Naive thymus-derived CD4-positive, alpha-beta T cell (primary cell): ENCODE measurements around the gene DNASE1L2. TPM values are rescaled to one million over a fixed set of nuclear protein-coding genes. Genes with fewer than 3 reads are reported as not detected.
A peak's percentile ranks its signal among the peaks of the same experiment; 100 is the strongest.

ENCODE experiments used
- ATAC-seq: fragments of 150-1000 bp; cut with Tn5 transposase; 2 replicates; pipeline ENCODE4 v1.10.0; 2021; ENCODE audit warnings: mild to moderate bottlenecking, moderate library complexity
- CTCF ChIA-PET: fragments of 350-600 bp; sonication (Branson Sonifier 250); formaldehyde crosslinking; loops from one replicate; lab custom pipeline; 2021; ENCODE audit warnings: antibody characterized with exemption; lab: Charles Lee
- POLR2A ChIA-PET: fragments of 350-600 bp; sonication (Branson Sonifier 250); formaldehyde crosslinking; loops from one replicate; lab custom pipeline; 2021; ENCODE audit warnings: antibody characterized with exemption, inconsistent platforms; lab: Charles Lee
- DNase-seq, 9 donors: peaks; one replicate each; pipeline versions ENCODE4 v3.0.0 to v3.0.0-alpha.2; 2020 to 2022; ENCODE audit warnings: mixed read lengths in 1 of 9
- H3K27ac ChIP-seq: one replicate; pipeline ENCODE4 v1.7.0; 2013; ENCODE audit warnings: mild to moderate bottlenecking, low read depth, low read length, moderate library complexity
- H3K27me3 ChIP-seq, 2 donors: one replicate each; pipeline ENCODE4 v1.7.0; 2013; ENCODE audit warnings: low read length in 2 of 2, mild to moderate bottlenecking in 2 of 2, moderate library complexity in 2 of 2; ENCODE audit not compliant: control insufficient read depth in 2 of 2, insufficient read depth in 2 of 2
- H3K36me3 ChIP-seq, 3 experiments: 1 replicate in 2 of 3; 2 replicates in 1 of 3; pipeline ENCODE4 v1.7.0; 2013; ENCODE audit warnings: low read length in 3 of 3, mild to moderate bottlenecking in 3 of 3, moderate library complexity in 1 of 3; ENCODE audit not compliant: insufficient read depth in 3 of 3, control insufficient read depth in 2 of 3
- H3K4me1 ChIP-seq, 2 donors: one replicate each; pipeline ENCODE4 v1.7.0; 2013; ENCODE audit warnings: low read length in 2 of 2, mild to moderate bottlenecking in 2 of 2, moderate library complexity in 1 of 2; ENCODE audit not compliant: control insufficient read depth in 2 of 2, insufficient read depth in 2 of 2
- H3K4me3 ChIP-seq: 2 replicates; pipeline ENCODE4 v1.7.0; 2013; ENCODE audit warnings: mild to moderate bottlenecking, low read length
- H3K9me3 ChIP-seq, 3 experiments: 1 replicate in 2 of 3; 2 replicates in 1 of 3; pipeline ENCODE4 v1.7.0; 2013; ENCODE audit warnings: low read length in 3 of 3; ENCODE audit not compliant: control insufficient read depth in 2 of 3
- H3K27ac Mint-ChIP-seq, 9 donors: one replicate each; pipeline ENCODE4 v1.8.0; 2020 to 2022; ENCODE audit warnings: mixed read lengths in 9 of 9, mild to moderate bottlenecking in 8 of 9, moderate library complexity in 5 of 9, inconsistent platforms in 2 of 9
- H3K27me3 Mint-ChIP-seq, 5 donors: one replicate each; pipeline ENCODE4 v1.8.0; 2021 to 2022; ENCODE audit warnings: mixed read lengths in 5 of 5, mild to moderate bottlenecking in 1 of 5
- H3K36me3 Mint-ChIP-seq, 5 donors: one replicate each; pipeline ENCODE4 v1.8.0; 2020 to 2022; ENCODE audit warnings: mixed read lengths in 5 of 5, mild to moderate bottlenecking in 3 of 5, inconsistent platforms in 1 of 5
- H3K4me1 Mint-ChIP-seq, 7 donors: one replicate each; pipeline ENCODE4 v1.8.0; 2020 to 2022; ENCODE audit warnings: mixed read lengths in 7 of 7, mild to moderate bottlenecking in 3 of 7, inconsistent platforms in 1 of 7
- H3K4me3 Mint-ChIP-seq, 10 donors: one replicate each; pipeline ENCODE4 v1.8.0; 2020 to 2022; ENCODE audit warnings: mild to moderate bottlenecking in 10 of 10, mixed read lengths in 10 of 10, moderate library complexity in 6 of 10, inconsistent platforms in 2 of 10
- H3K9me3 Mint-ChIP-seq, 11 donors: one replicate each; pipeline ENCODE4 v1.8.0; 2020 to 2022; ENCODE audit warnings: mixed read lengths in 11 of 11, mild to moderate bottlenecking in 4 of 11, inconsistent platforms in 1 of 11, moderate library complexity in 1 of 11
- intact Hi-C, 2 donors: fragments of 100-400 bp; cut with micrococcal nuclease; formaldehyde crosslinking; loops; one replicate each; pipeline ENCODE4 v1.15.1; 2023
- polyA plus RNA-seq, 2 donors: library from polyadenylated mRNA; unstranded; fragments of 300-500 nt; fragmentation: Illumina TruSeq; gene quantifications; one replicate each; pipeline ENCODE4 v1.2.3, GENCODE V29; 2021
- total RNA-seq, 6 experiments: library from RNA in 5 of 6; stranded (reverse) in 5 of 6; gene quantifications; 1 replicate in 5 of 6; 2 replicates in 1 of 6; pipeline ENCODE4 v1.2.3 and lab custom pipeline; 2021 to 2026

Gene DNASE1L2
- total and polyA plus RNA-seq, 7 experiments from 2014 or later: 0.34 to 3.8 (median 2.2) TPM; not detected in 2

DNA sequence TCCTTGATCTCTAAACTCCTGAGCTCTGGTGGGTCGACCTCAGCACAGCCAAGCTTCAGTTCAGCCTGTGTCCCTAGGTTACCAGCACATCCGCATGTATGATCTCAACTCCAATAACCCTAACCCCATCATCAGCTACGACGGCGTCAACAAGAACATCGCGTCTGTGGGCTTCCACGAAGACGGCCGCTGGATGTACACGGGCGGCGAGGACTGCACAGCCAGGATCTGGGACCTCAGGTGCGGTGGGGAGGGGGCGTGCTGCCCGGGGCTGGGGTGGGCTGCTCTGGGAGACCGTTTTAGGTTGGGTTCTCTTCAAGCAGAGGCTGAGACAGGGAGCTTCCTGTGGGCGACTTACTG lies 29.8 kb upstream of the DNASE1L2 start:
- H3K4me1 Mint-ChIP-seq: peaks cover 7 to 29% (median 21%) of the 10 kb centered on the region in 7 donors
- peaks cover 0 to 6% (median 0%) of the 10 kb centered on the region in 5 donors for H3K27me3 Mint-ChIP-seq
- H3K4me1 ChIP-seq: peaks cover 11 to 13% of the 10 kb centered on the region in 2 donors
- intact Hi-C loops: loop anchor here (5.0 to 10.0 kb wide), 2 partner anchors 49 to 58 kb away; partner anchors contain the start of genes RNPS1 (in 1 of the 2) and TRAF7 (in 1 of the 2)
- peak overlapping the region; percentile 64 to 91 (median 81) for H3K4me3 Mint-ChIP-seq
- DNase-seq (no peak), ATAC-seq (no peak)
- H3K4me3 ChIP-seq: peak overlapping the region; percentile 93
- peaks cover 0 to 3% (median 0%) of the 10 kb centered on the region in 11 donors for H3K9me3 Mint-ChIP-seq
- CTCF ChIA-PET: interaction anchor here (0.6 to 1.2 kb wide), 2 partner anchors 12 to 468 kb away, joined by 3 to 4 read pairs; no protein-coding TSS in a partner anchor
- peaks cover 0 to 37% (median 9%) of the 10 kb centered on the region in 3 experiments for H3K36me3 ChIP-seq
- H3K27ac Mint-ChIP-seq: peak overlapping the region in 8 of 9 donors; percentile 41 to 90 (median 80)
- no peaks in the 10 kb centered on the region for H3K9me3 ChIP-seq
- H3K36me3 Mint-ChIP-seq: peaks cover 0 to 11% (median 6%) of the 10 kb centered on the region in 5 donors
- POLR2A ChIA-PET: interaction anchor here (0.7 to 3.7 kb wide), 8 partner anchors 9 to 241 kb away, joined by 3 to 50 read pairs (median 6); partner anchors contain the start of genes E4F1, ECI1, PGP and RPS2
- H3K27ac ChIP-seq: peak overlapping the region; percentile 97
- H3K27me3 ChIP-seq: no peaks in the 10 kb centered on the region

DNA sequence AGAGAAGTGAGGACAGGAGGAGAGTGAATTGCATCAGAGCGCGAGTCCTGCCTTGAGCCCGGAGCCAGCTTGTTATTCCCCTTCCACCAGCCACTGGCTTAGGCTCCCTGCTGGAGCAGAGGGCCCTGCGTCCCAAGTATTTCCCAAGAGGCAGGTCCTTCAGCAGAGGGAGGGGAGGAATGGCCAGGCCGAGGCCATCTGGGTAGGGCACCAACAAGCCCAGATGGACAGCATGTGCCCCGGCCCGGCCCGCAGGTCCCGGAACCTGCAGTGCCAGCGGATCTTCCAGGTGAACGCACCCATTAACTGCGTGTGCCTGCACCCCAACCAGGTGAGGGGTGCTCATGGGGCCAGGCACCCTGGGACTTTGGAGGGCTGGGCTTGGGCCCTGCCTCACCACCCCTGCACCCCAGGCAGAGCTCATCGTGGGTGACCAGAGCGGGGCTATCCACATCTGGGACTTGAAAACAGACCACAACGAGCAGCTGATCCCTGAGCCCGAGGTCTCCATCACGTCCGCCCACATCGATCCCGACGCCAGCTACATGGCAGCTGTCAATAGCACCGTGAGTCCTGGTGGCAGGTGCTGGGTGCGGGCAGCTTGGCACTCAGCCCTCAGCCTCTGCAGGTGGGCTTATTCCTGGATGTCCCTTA lies 29.3 kb upstream of the DNASE1L2 start:
- ChIA-PET POLR2A (interaction anchor here (0.7 to 3.7 kb wide), 8 partner anchors 9 to 242 kb away, joined by 3 to 50 read pairs (median 4); partner anchors contain the start of genes ECI1, PGP, RPS2 and TRAF7), CTCF (interaction anchor here (0.6 to 1.2 kb wide), 2 partner anchors 12 to 467 kb away, joined by 3 to 4 read pairs; no protein-coding TSS in a partner anchor)
- no peak for DNase-seq

DNA sequence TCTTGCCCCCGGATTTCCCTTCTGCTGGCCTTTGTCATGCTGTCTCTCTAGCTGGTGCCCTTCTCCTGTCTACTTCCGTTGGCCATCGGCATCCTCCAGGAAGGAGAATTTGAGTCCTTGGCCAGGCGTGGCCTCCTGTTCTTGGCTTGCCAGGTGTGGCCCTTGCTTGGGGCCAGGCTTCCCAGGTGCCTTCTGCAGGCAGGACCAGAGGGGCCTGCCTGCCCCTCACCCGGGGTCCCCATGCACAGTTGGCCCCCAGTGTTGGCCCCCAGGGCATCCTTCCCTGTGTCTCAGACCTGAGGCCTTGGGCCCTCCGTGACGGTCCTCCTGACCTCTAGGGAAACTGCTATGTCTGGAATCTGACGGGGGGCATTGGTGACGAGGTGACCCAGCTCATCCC lies 28.4 kb upstream of the DNASE1L2 start:
- no peak for ATAC-seq
- peak overlapping the region in 6 of 9 donors; percentile 15 to 68 (median 40) for H3K27ac Mint-ChIP-seq
- no peak overlapping the region for H3K4me3 ChIP-seq
- H3K4me1 Mint-ChIP-seq: peaks cover 13 to 38% (median 29%) of the 10 kb centered on the region in 7 donors
- H3K36me3 Mint-ChIP-seq: peaks cover 0 to 11% (median 6%) of the 10 kb centered on the region in 5 donors
- peaks cover 0 to 5% (median 0%) of the 10 kb centered on the region in 11 donors for H3K9me3 Mint-ChIP-seq
- H3K4me3 Mint-ChIP-seq: peak overlapping the region in 9 of 10 donors; percentile 47 to 88 (median 60)
- intact Hi-C loops: loop anchor here (5.0 to 10.0 kb wide), 2 partner anchors 51 to 57 kb away; partner anchors contain the start of genes RNPS1 (in 1 of the 2) and TRAF7 (in 1 of the 2)
- H3K36me3 ChIP-seq: peaks cover 0 to 37% (median 9%) of the 10 kb centered on the region in 3 experiments
- POLR2A ChIA-PET: interaction anchor here (1.3 to 3.4 kb wide), 2 partner anchors 8 to 15 kb away, joined by 3 to 50 read pairs; partner anchors contain the start of gene PGP
- DNase-seq: no peak
- peaks cover 0 to 3% (median 0%) of the 10 kb centered on the region in 5 donors for H3K27me3 Mint-ChIP-seq
- no peak overlapping the region for H3K27ac ChIP-seq
- CTCF ChIA-PET: no interaction called here
- H3K9me3 ChIP-seq: no peaks in the 10 kb centered on the region
- H3K4me1 ChIP-seq: peaks cover 18% of the 10 kb centered on the region in 2 donors
- H3K27me3 ChIP-seq: no peaks in the 10 kb centered on the region

More for the DNA sequence above, 29.3 kb upstream of the DNASE1L2 start:
- H3K27me3 ChIP-seq: no peaks in the 10 kb centered on the region
- no peak for ATAC-seq
- peak overlapping the region in 3 of 9 donors; percentile 26 to 80 (median 55) for H3K27ac Mint-ChIP-seq
- H3K27ac ChIP-seq: peak overlapping the region; percentile 97
- peaks cover 0 to 3% (median 0%) of the 10 kb centered on the region in 5 donors for H3K27me3 Mint-ChIP-seq
- H3K4me1 ChIP-seq: peaks cover 11 to 13% of the 10 kb centered on the region in 2 donors
- peak overlapping the region in 8 of 10 donors; percentile 61 to 91 (median 84) for H3K4me3 Mint-ChIP-seq
- peaks cover 0 to 5% (median 0%) of the 10 kb centered on the region in 11 donors for H3K9me3 Mint-ChIP-seq
- intact Hi-C loops: loop anchor here (5.0 to 10.0 kb wide), 2 partner anchors 50 to 58 kb away; partner anchors contain the start of genes RNPS1 (in 1 of the 2) and TRAF7 (in 1 of the 2)
- H3K4me1 Mint-ChIP-seq: peaks cover 10 to 31% (median 24%) of the 10 kb centered on the region in 7 donors
- no peaks in the 10 kb centered on the region for H3K9me3 ChIP-seq
- peaks cover 0 to 11% (median 6%) of the 10 kb centered on the region in 5 donors for H3K36me3 Mint-ChIP-seq
- no peak overlapping the region for H3K4me3 ChIP-seq
- H3K36me3 ChIP-seq: peaks cover 0 to 37% (median 9%) of the 10 kb centered on the region in 3 experiments

DNA sequence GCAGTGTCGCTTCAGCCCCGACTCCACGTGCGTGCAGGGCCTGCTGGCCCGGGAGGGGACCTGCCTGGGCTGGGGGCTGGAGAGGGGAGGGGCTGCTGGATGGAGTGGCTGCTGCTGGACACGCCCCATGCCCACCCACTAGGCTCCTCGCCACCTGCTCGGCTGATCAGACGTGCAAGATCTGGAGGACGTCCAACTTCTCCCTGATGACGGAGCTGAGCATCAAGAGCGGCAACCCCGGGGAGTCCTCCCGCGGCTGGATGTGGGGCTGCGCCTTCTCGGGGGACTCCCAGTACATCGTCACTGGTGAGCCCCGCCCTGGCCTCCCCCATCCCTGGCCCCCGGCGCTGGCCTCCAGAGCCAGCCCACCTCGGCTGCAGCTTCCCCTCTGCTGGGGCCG lies 27.9 kb upstream of the DNASE1L2 start:
- no peak overlapping the region for H3K27ac ChIP-seq
- H3K9me3 ChIP-seq: no peaks in the 10 kb centered on the region
- no peaks in the 10 kb centered on the region for H3K27me3 ChIP-seq
- intact Hi-C loops: loop anchor here (5.0 to 10.0 kb wide), 2 partner anchors 51 to 56 kb away; partner anchors contain the start of genes RNPS1 (in 1 of the 2) and TRAF7 (in 1 of the 2)
- H3K4me1 Mint-ChIP-seq: peaks cover 14 to 43% (median 34%) of the 10 kb centered on the region in 7 donors
- H3K9me3 Mint-ChIP-seq: peaks cover 0 to 5% (median 0%) of the 10 kb centered on the region in 11 donors
- CTCF ChIA-PET: no interaction called here
- no peak for DNase-seq
- ATAC-seq: no peak
- peaks cover 22 to 23% of the 10 kb centered on the region in 2 donors for H3K4me1 ChIP-seq
- H3K4me3 ChIP-seq: no peak overlapping the region
- POLR2A ChIA-PET: interaction anchor here (1.3 kb wide), 1 partner anchor 14 kb away, joined by 3 read pairs; no protein-coding TSS in a partner anchor
- peak overlapping the region in 1 of 10 donors; percentile 45 for H3K4me3 Mint-ChIP-seq
- H3K36me3 Mint-ChIP-seq: peaks cover 0 to 11% (median 6%) of the 10 kb centered on the region in 5 donors
- peaks cover 0 to 3% (median 0%) of the 10 kb centered on the region in 5 donors for H3K27me3 Mint-ChIP-seq
- H3K36me3 ChIP-seq: peaks cover 0 to 37% (median 9%) of the 10 kb centered on the region in 3 experiments
- H3K27ac Mint-ChIP-seq: no peak overlapping the region

DNA sequence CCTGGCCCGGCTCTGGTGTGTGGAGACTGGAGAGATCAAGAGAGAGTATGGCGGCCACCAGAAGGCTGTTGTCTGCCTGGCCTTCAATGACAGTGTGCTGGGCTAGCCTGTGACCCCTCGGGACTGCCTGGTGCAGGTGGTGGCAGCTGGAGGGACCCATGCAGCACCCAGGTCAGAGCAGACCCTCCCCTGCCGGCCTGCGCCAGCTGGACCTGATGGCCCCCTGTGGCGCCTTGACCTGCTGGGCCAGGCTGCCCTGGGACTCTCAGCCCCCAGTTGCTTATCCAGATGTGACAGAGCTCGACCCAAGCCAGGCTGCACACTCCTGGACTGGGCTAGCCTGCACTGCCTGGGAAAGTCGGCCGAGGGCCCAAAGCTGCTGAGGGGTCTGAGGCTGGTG lies 27.5 kb upstream of the DNASE1L2 start:
- ChIA-PET POLR2A (no interaction called here), CTCF (interaction anchor here (1.5 kb wide), 1 partner anchor 43 kb away, joined by 3 read pairs; the partner anchor contains the start of gene ECI1)
- H3K27ac Mint-ChIP-seq: no peak overlapping the region
- Histone ChIP-seq H3K4me1 (peaks cover 27% of the 10 kb centered on the region in 2 donors), H3K9me3 (no peaks in the 10 kb centered on the region), H3K27me3 (no peaks in the 10 kb centered on the region), H3K36me3 (peaks cover 0 to 37% (median 9%) of the 10 kb centered on the region in 3 experiments), H3K4me3 (no peak overlapping the region), H3K27ac (no peak overlapping the region)
- no peak overlapping the region for H3K4me3 Mint-ChIP-seq
- H3K4me1 Mint-ChIP-seq: peaks cover 18 to 43% (median 35%) of the 10 kb centered on the region in 7 donors
- H3K36me3 Mint-ChIP-seq: peaks cover 0 to 11% (median 6%) of the 10 kb centered on the region in 5 donors
- ATAC-seq: no peak
- peaks cover 0 to 5% (median 0%) of the 10 kb centered on the region in 11 donors for H3K9me3 Mint-ChIP-seq
- intact Hi-C loops: loop anchor here (5.0 to 10.0 kb wide), 2 partner anchors 51 to 56 kb away; partner anchors contain the start of genes RNPS1 (in 1 of the 2) and TRAF7 (in 1 of the 2)
- no peaks in the 10 kb centered on the region for H3K27me3 Mint-ChIP-seq
- DNase-seq: no peak
